ENCODE measurements around the gene MINDY1.

MINDY1 gene

GRCh38 chr1:151011154-151011850 lies 4.6 kb upstream of the MINDY1 start:
- DNase-seq (ENCODE audit: low read depth) = no peak

DNA sequence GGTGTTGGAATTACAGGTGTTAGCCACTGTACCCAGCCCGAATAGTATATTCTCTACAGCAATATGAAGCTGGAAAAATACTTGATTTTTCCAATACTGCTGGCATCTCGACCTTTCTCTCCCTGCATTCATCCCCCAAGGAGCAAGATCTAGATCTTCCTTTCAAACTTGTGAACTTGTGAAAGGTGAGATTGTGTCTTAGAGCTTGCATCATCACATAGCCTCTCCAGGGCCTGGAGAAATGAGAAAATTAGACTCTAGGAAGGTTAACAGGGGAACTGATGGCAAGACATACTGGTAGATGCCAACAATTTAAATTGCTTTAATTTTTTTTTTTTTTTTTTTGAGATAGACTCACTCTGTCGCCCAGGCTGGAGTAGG lies 3.6 kb upstream of the MINDY1 start:
- no peak for DNase-seq (ENCODE audit: low read depth)

DNA sequence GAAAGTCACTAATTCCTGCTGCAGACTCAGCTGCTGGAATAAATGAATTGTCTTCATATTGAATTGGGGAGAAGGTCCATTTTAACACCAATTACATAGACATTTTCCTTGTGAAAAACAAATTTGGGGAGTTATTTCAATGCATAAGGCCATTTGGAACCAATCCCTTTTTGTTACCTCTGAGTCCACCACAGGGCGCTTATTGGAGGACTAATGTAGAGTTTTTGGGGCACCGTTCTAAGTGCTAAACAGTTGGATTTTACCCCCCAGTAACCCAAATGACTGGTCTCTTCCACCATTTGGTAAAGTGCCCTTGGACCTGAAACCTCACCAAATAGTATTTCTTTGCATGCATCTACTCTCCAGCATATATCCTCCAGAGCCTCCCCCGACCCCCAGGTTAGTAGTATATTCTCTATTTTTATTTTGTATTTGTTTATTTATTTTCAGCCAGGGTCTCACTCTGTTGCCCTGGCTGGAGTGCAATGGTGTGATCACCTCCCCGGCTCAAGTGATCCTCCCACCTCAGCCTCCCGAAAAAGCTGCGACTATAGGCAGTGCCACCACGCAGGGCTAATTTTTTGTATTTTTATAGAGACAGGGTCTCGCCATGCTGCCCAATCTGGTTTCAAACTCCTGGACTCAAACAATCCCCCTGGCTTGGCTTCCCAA lies 3.1 kb upstream of the MINDY1 start:
- no peak for DNase-seq (ENCODE audit: low read depth)

GRCh38 chr1:151009206-151009587 lies 2.5 kb upstream of the MINDY1 start:
- DNase-seq (ENCODE audit: low read depth) = peak; percentile 60

GRCh38 chr1:151008244-151009205 lies 1.8 kb upstream of the MINDY1 start, which contains the start of gene PRUNE1:
PRUNE1 (plus strand) TSS chr1:151008449; CDS start chr1:151008633, 184 bp downstream.
- peak; percentile 92 for DNase-seq (ENCODE audit: low read depth)

DNA sequence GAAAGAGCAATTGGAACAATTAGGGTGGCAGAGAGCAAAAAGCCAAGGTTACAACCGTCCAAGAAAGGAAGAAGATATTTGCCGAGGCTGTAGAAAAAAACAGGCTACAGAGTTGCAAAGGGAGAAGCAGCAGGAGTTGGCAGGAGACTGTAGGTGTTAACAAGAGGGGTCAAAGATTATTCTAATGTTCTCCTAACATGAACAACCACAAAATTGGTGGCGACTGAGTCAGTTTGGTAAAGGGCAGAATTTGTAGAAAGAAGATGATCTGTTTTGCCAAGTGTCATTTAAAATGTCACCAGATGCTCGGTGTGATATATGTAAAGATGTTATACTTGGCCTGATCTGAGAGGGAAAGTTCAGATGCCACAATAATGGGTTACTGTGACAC lies 1.1 kb upstream of the MINDY1 start:
- no peak for DNase-seq (ENCODE audit: low read depth)

- no peak for DNase-seq (ENCODE audit: low read depth)
Measured at GRCh38 chr1:151005729-151006319, 878 bp downstream of the MINDY1 start.

DNA sequence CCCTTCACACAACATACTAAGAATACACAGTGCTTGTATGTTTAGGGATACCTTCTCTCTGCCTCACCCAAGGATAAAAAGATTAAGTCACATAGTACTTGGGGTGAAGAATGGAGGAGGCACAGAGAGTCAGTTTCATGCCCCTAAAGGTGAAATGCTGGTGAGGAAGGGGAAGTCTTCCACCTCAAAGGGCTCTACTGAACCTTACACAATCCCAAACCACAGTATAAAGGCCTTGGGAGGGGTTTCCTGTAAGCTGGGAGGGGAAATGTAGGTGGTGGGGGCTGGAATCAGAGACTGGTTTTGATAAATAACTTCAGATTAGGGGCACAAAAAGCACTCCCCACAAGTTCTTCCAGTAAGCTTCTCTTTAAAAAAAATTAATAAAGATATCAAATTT lies 3.5 kb downstream of the MINDY1 start:
- DNase-seq (ENCODE audit: low read depth) = no peak

DNA sequence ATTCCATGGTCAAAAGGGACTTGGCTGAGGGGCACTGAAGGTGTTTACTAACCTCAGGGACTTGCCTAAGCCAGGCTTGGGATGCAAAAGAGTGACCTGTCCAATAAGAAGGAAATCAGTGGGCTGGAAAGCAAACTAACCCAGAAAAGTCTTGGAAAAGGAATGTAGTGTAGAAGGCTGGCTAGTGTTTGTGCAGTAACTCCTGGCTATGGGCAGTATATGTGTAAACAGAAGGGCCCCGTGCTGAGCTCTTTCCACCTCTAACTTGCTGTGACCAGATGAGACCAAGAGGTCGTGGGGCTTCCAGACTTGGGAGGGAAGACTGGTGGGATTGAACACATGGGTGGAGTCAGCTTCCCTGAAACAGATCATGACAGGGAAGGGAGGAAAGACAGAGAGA lies 4.1 kb downstream of the MINDY1 start:
- DNase-seq (ENCODE audit: low read depth) = no peak

GRCh38 chr1:151002051-151002450 lies 4.7 kb downstream of the MINDY1 start:
- no peak for DNase-seq (ENCODE audit: low read depth)

- DNase-seq (ENCODE audit: low read depth) = no peak
Measured at GRCh38 chr1:151001602-151002001, 5.1 kb downstream of the MINDY1 start.

- no peak for DNase-seq (ENCODE audit: low read depth)
Measured at GRCh38 chr1:151000408-151000807, 6.3 kb downstream of the MINDY1 start.

GRCh38 chr1:150999926-151000325 lies 6.8 kb downstream of the MINDY1 start:
- DNase-seq (ENCODE audit: low read depth) = no peak

DNA sequence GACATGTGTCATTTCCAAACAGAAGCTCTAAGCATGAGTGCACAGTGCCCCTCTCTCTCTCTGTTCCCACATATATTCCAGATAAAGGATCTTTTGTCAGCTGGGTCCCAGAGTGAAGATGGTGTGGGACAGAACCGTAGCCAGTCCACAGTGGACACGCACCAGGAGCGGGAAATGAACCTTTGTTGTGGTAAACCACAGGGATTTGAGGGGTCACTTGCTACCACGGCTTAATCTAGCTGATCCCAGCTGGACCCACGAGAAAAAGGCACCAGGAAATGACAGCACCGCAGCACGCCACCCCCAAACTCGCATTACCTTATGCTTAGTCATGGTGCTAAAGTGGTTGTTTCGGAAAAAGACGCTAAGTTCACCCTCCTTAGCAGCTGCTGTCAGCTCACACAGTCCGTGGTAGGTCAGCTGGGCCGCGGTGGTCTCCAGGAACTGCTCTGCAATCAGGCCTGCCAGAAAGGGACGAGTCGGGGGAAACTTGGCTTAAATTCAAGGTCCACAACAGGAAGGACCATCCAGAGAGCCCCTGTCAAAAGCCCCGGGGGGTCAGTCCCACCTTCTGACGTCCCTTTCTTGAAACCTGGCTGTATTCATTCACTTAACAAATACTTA lies 7.5 kb downstream of the MINDY1 start:
- DNase-seq (ENCODE audit: low read depth) = peak; percentile 70

DNA sequence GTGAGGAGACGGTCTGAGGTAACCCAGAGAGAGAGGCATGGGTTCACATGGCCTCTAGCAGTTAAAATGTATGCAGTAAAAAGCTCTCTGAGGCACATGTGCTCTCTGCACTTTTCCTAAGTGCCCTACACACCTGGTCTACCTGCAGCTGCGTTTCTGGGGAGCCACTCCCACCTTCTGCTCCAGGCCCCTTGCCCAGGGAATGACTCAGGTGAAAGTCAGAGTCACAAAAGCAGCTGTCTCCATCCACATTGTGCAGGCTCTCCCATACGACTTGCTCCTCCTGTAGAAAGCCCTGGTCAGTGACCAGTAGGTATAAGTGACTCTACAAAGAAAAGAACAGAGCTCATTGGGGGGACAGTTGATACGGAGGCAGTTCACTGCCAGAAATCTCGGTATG lies 8.8 kb downstream of the MINDY1 start:
- no peak for DNase-seq (ENCODE audit: low read depth)

DNA sequence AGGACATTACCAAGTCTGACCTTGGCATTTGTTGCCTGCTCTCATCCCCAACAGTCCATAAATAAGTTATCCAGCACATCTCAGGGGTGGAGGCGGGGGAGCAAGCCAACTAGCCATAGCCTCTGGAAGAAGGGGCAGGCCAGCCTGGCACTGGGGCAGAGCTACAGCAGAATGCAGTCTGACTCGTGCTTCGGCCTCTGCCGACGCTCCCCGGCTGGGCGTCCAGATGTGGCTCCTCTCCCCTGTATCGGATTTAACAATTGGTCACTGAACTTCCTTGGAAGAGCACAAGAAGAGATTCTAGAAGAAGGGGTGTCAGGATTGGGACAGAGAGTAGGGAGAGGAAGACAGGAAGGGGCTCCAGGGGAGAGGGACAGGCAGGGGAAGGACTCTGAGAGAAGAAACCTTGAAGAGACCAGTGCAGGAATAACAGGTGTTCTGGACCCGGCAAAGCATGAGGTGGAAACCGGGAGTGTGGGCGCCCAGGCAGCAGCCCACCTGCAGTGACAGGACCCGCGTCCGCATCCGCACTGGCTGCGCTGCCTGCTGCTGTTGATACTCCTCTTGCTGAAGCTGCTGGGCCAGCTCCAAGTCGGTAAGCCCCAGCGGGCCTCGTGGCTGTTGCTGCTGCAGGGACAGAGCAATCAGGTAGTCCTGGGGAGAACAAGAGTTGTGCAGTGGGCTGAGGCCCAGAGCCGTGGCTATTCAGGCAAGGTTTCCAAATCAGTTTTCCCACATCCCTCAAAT lies 9.4 kb downstream of the MINDY1 start:
- DNase-seq (ENCODE audit: low read depth) = no peak

- peak; percentile 65 for DNase-seq (ENCODE audit: low read depth)
Measured at GRCh38 chr1:150995896-150996295, 10.8 kb downstream of the MINDY1 start.

- DNase-seq (ENCODE audit: low read depth) = no peak
Measured at GRCh38 chr1:150995460-150995859, 11.2 kb downstream of the MINDY1 start.

- DNase-seq (ENCODE audit: low read depth) = no peak
Measured at GRCh38 chr1:150994248-150994647, 12.5 kb downstream of the MINDY1 start.

DNA sequence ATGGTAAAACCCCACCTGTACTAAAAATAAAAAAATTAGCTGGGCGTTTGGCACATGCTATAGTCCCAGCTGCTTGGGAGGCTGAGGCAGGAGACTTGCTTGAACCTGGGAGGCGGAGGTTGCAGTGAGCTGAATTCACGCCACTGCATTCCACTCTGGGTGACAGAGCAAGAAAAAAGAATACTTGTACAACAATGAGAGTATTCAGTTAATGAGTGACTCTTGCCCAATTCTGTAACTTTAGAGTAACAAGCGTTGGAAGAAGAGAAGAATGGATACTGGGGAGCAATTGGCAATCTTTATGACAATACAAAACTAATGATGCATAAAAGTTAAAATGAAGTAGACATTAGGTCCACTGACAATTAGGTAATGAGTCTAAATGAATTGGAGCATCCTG lies 14.1 kb downstream of the MINDY1 start:
- no peak for DNase-seq (ENCODE audit: low read depth)

- no peak for DNase-seq (ENCODE audit: low read depth)
Measured at GRCh38 chr1:150987924-150988323, 18.8 kb downstream of the MINDY1 start.

All from amniotic epithelial cell (primary cell).